GM12872 (cell line): ENCODE results near the gene CYBA.

Source experiments
- CTCF ChIP-seq: IDR thresholded peaks from 3 replicates; pipeline ENCODE4 v1.5.1; 2011; ENCODE audit warnings: low read depth, mild to moderate bottlenecking, low read length, moderate library complexity; ENCODE audit not compliant: insufficient read depth

Gene CYBA

GRCh38 chr16:88605186-88606147 lies 45.4 kb downstream of the CYBA start:
- no peak for TF ChIP-seq CTCF

- no peak for TF ChIP-seq CTCF
These were observed 48.8 kb downstream of the CYBA start for GRCh38 chr16:88602091-88602490.

- no peak for TF ChIP-seq CTCF
These were observed 49.4 kb downstream of the CYBA start for GRCh38 chr16:88601313-88602036.

- TF ChIP-seq CTCF: no peak
These were observed 50.3 kb downstream of the CYBA start for GRCh38 chr16:88600539-88600896.

- no peak for TF ChIP-seq CTCF
These were observed 50.9 kb downstream of the CYBA start for GRCh38 chr16:88599825-88600538.

- TF ChIP-seq CTCF: no peak
These were observed 51.6 kb downstream of the CYBA start for GRCh38 chr16:88599092-88599733.

- no peak for TF ChIP-seq CTCF
These were observed 52.9 kb downstream of the CYBA start for GRCh38 chr16:88597856-88598491.
